Activated CD4-positive, alpha-beta memory T cell treated with anti-CD3 and anti-CD28 coated beads, Interleukin-2, amount 10 ng/mL, durations not matched to agents 7 days and 5 days (primary cell): ENCODE data around the gene FAM89A. TPM values are rescaled to one million over a fixed set of nuclear protein-coding genes. Genes with fewer than 3 reads are reported as not detected.
"Not testable (repeated sequence)": the region's sequence is repeated elsewhere in the genome, so short reads cannot be mapped to it uniquely, and the experiment has no call there.

Experiments
- CTCF ChIA-PET: fragments of 350-600 bp; sonication (Branson Sonifier 250); formaldehyde crosslinking; loops from one replicate; lab custom pipeline; 2021; ENCODE audit warnings: antibody characterized with exemption, inconsistent platforms; lab: Charles Lee
- POLR2A ChIA-PET: fragments of 350-600 bp; sonication (Branson Sonifier 250); formaldehyde crosslinking; loops from one replicate; lab custom pipeline; 2021; ENCODE audit warnings: antibody characterized with exemption; lab: Charles Lee
- DNase-seq: peaks from one replicate; pipeline ENCODE4 v3.0.0-alpha.2; 2020
- H3K27ac Mint-ChIP-seq: one replicate; pipeline ENCODE4 v1.8.0; 2021; ENCODE audit warnings: mild to moderate bottlenecking, mixed read lengths
- H3K27me3 Mint-ChIP-seq: one replicate; pipeline ENCODE4 v1.8.0; 2021; ENCODE audit warnings: mixed read lengths
- H3K36me3 Mint-ChIP-seq: one replicate; pipeline ENCODE4 v1.8.0; 2021; ENCODE audit warnings: low read depth, mixed read lengths
- H3K4me1 Mint-ChIP-seq: one replicate; pipeline ENCODE4 v1.8.0; 2021; ENCODE audit warnings: mixed read lengths
- H3K4me3 Mint-ChIP-seq: one replicate; pipeline ENCODE4 v1.8.0; 2021; ENCODE audit warnings: mild to moderate bottlenecking, mixed read lengths
- H3K9me3 Mint-ChIP-seq: one replicate; pipeline ENCODE4 v1.8.0; 2021; ENCODE audit warnings: mixed read lengths
- total RNA-seq, 2 experiments: library from RNA; stranded (reverse); gene quantifications; one replicate each; pipeline ENCODE4 v1.2.3, GENCODE V29; 2021

Gene FAM89A
- total RNA-seq, 2 experiments from 2014 or later = 6.8 to 6.9 TPM

GRCh38 chr1:231022543-231022942 is 17.5 kb downstream of the FAM89A start:
- H3K4me1 Mint-ChIP-seq = peaks cover 21% of the 10 kb centered on the region
- H3K4me3 Mint-ChIP-seq, H3K9me3 Mint-ChIP-seq, H3K36me3 Mint-ChIP-seq, POLR2A ChIA-PET, CTCF ChIA-PET, DNase-seq, H3K27ac Mint-ChIP-seq, H3K27me3 Mint-ChIP-seq: not testable (repeated sequence)

- Mint-ChIP-seq H3K4me1 (peaks cover 21% of the 10 kb centered on the region), H3K36me3 (peaks cover 8% of the 10 kb centered on the region), H3K9me3 (no peaks in the 10 kb centered on the region), H3K27me3 (no peaks in the 10 kb centered on the region), H3K4me3 (no peak overlapping the region), H3K27ac (no peak overlapping the region)
- ChIA-PET CTCF (no interaction called here), POLR2A (no interaction called here)
- DNase-seq = no peak
These were observed 18.5 kb downstream of the FAM89A start for GRCh38 chr1:231021540-231022031.

- peaks cover 21% of the 10 kb centered on the region for H3K4me1 Mint-ChIP-seq
- no peak overlapping the region for H3K4me3 Mint-ChIP-seq
- H3K36me3 Mint-ChIP-seq = peaks cover 8% of the 10 kb centered on the region
- no peaks in the 10 kb centered on the region for H3K27me3 Mint-ChIP-seq
- CTCF ChIA-PET = no interaction called here
- no peak for DNase-seq
- POLR2A ChIA-PET = no interaction called here
- no peaks in the 10 kb centered on the region for H3K9me3 Mint-ChIP-seq
- no peak overlapping the region for H3K27ac Mint-ChIP-seq
These were observed 19.2 kb downstream of the FAM89A start for GRCh38 chr1:231020816-231021215.

GRCh38 chr1:231020139-231020601 is 19.9 kb downstream of the FAM89A start:
- H3K4me1 Mint-ChIP-seq = peaks cover 21% of the 10 kb centered on the region
- ChIA-PET POLR2A (no interaction called here), CTCF (no interaction called here)
- H3K27ac Mint-ChIP-seq = no peak overlapping the region
- DNase-seq = peak; percentile 18
- H3K4me3 Mint-ChIP-seq = peak overlapping the region; percentile 44
- no peaks in the 10 kb centered on the region for H3K9me3 Mint-ChIP-seq
- H3K27me3 Mint-ChIP-seq = no peaks in the 10 kb centered on the region
- H3K36me3 Mint-ChIP-seq = peaks cover 8% of the 10 kb centered on the region

DNA sequence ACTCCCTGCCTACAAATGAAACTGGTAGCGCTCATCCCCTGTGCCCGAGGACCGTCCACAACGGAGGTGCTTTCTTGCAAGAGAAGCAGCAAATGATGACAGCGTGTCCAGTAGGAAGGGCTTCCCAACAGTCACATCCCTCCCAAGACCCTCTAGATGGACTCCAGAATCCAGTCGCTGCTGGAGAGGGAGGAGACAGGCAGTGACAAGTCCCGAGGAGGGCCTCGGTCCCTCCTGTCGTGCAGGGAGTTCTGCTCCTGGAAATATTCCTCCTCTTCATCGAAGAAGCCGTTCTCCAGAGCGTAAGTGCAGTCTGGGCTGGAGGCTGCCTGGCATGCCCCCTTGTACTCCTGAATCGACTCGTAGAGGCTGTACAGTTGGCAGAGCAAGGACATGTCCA is 20.3 kb downstream of the FAM89A start:
- POLR2A ChIA-PET = no interaction called here
- no peaks in the 10 kb centered on the region for H3K27me3 Mint-ChIP-seq
- H3K4me1 Mint-ChIP-seq = peaks cover 21% of the 10 kb centered on the region
- H3K4me3 Mint-ChIP-seq = peak overlapping the region; percentile 44
- no peaks in the 10 kb centered on the region for H3K9me3 Mint-ChIP-seq
- no peak for DNase-seq
- CTCF ChIA-PET = no interaction called here
- peaks cover 8% of the 10 kb centered on the region for H3K36me3 Mint-ChIP-seq
- no peak overlapping the region for H3K27ac Mint-ChIP-seq

DNA sequence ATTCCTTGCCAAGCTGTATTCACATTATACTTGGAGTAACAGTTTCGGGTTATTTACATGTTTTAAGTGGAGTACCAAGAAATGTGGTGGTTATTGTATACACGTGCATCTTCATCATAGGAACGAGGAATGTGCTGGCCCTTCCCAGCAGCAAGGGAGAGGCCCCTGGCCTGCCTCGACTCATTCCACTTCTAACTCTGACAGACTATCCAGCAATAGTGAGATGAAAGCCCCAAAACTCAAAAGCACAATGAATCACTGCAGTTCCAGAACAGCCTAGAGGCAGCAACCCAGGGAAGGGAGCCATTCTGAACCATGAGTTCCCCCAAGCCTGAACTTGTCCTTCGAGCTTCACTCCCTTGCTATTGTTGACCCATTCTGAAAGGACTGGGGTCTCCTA is 23.1 kb downstream of the FAM89A start:
- H3K27me3 Mint-ChIP-seq = no peaks in the 10 kb centered on the region

GRCh38 chr1:231016234-231016633 is 23.8 kb downstream of the FAM89A start:
- POLR2A ChIA-PET = no interaction called here
- Mint-ChIP-seq H3K4me1 (peaks cover 18% of the 10 kb centered on the region), H3K27ac (no peak overlapping the region), H3K36me3 (peaks cover 8% of the 10 kb centered on the region), H3K27me3 (no peaks in the 10 kb centered on the region), H3K9me3 (no peaks in the 10 kb centered on the region), H3K4me3 (no peak overlapping the region)
- DNase-seq = no peak
- CTCF ChIA-PET = no interaction called here

More for the DNA sequence above, 23.1 kb downstream of the FAM89A start:
- Mint-ChIP-seq H3K4me3 (no peak overlapping the region), H3K9me3 (no peaks in the 10 kb centered on the region), H3K36me3 (peaks cover 8% of the 10 kb centered on the region), H3K4me1 (peaks cover 21% of the 10 kb centered on the region), H3K27ac (no peak overlapping the region)
- no peak for DNase-seq
- CTCF ChIA-PET = no interaction called here
- POLR2A ChIA-PET = no interaction called here

GRCh38 chr1:231013391-231014015 is 26.6 kb downstream of the FAM89A start:
- DNase-seq = no peak
- H3K27ac Mint-ChIP-seq = no peak overlapping the region
- H3K4me1 Mint-ChIP-seq = no peaks in the 10 kb centered on the region
- H3K36me3 Mint-ChIP-seq = peaks cover 3% of the 10 kb centered on the region
- no peak overlapping the region for H3K4me3 Mint-ChIP-seq
- no peaks in the 10 kb centered on the region for H3K9me3 Mint-ChIP-seq
- no peaks in the 10 kb centered on the region for H3K27me3 Mint-ChIP-seq
- ChIA-PET CTCF (no interaction called here), POLR2A (no interaction called here)

DNA sequence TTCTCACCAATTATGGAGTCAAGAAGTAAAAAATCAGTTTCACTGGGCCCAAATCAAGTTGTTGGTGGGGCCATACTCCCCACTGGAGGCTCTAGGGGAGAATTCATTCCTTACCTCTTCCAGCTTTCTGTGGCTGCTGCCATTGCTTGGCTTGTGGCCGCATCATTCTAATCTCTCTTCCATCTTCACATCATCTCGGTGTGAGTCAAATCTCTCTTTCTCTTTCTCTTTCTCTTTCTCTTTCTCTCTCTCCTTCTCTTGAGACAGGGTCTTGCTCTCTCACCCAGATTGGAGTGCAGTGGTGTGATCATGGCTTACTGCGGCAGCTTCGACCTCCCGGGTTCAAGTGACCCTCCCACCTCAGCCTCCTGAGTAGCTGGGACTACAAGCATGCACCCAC is 28.1 kb downstream of the FAM89A start:
- H3K4me1 Mint-ChIP-seq = no peaks in the 10 kb centered on the region
- no peak overlapping the region for H3K27ac Mint-ChIP-seq
- POLR2A ChIA-PET = no interaction called here
- CTCF ChIA-PET = no interaction called here
- no peak for DNase-seq
- no peaks in the 10 kb centered on the region for H3K27me3 Mint-ChIP-seq
- H3K4me3 Mint-ChIP-seq = no peak overlapping the region
- H3K36me3 Mint-ChIP-seq = no peaks in the 10 kb centered on the region
- H3K9me3 Mint-ChIP-seq = peaks cover 5% of the 10 kb centered on the region

DNA sequence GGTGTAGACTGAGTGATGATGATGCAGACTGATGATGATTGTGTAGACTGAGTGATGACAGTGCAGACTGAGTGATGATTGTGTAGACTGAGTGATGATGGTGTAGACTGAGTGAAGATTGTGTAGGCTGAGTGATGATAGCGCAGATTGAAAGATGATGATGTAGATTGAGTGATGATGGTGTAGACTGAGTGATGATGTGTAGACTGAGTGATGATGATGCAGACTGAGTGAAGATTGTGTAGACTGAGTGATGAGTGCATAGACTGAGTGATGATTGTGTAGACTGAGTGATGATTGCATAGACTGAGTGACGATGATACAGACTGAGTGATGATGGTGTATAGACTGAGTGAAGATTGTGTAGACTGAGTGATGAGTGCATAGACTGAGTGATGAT is 28.7 kb downstream of the FAM89A start:
- H3K9me3 Mint-ChIP-seq = peaks cover 8% of the 10 kb centered on the region
- H3K4me1 Mint-ChIP-seq = no peaks in the 10 kb centered on the region
- DNase-seq = no peak
- H3K27ac Mint-ChIP-seq = no peak overlapping the region
- no peak overlapping the region for H3K4me3 Mint-ChIP-seq
- no peaks in the 10 kb centered on the region for H3K36me3 Mint-ChIP-seq
- peaks cover 4% of the 10 kb centered on the region for H3K27me3 Mint-ChIP-seq
- ChIA-PET CTCF (no interaction called here), POLR2A (no interaction called here)

GRCh38 chr1:231007535-231007934 is 32.5 kb downstream of the FAM89A start:
- H3K4me1 Mint-ChIP-seq, H3K4me3 Mint-ChIP-seq, POLR2A ChIA-PET, DNase-seq, CTCF ChIA-PET, H3K27ac Mint-ChIP-seq: not testable (repeated sequence)
- Mint-ChIP-seq H3K27me3 (peaks cover 13% of the 10 kb centered on the region), H3K36me3 (peaks cover 11% of the 10 kb centered on the region), H3K9me3 (peaks cover 28% of the 10 kb centered on the region)

DNA sequence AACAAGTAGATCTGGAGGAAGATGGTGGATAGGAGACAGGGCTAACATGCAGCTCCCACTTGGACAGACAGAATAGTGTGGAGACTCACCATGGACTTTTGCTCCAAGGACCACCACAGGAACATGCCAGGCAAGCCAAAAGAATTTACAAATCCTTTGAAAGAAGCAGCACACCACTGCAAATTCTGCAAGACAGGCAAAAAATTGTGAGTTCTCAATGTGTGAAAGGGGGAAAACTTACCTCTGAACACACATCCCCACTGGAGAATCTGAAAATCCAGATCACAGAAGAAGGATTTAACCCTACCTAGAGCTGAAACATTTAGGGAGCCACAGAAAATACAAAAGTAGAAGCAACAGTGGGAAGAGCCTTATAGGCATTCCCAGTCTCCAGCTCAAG is 38.2 kb downstream of the FAM89A start:
- no peak overlapping the region for H3K27ac Mint-ChIP-seq
- peaks cover 23% of the 10 kb centered on the region for H3K9me3 Mint-ChIP-seq
- ChIA-PET POLR2A (interaction anchor here (0.6 kb wide), 1 partner anchor 16 kb away, joined by 3 read pairs; no protein-coding TSS in a partner anchor), CTCF (no interaction called here)
- DNase-seq = no peak
- H3K4me3 Mint-ChIP-seq = no peak overlapping the region
- H3K27me3 Mint-ChIP-seq = peaks cover 13% of the 10 kb centered on the region
- H3K4me1 Mint-ChIP-seq = no peaks in the 10 kb centered on the region
- peaks cover 33% of the 10 kb centered on the region for H3K36me3 Mint-ChIP-seq

DNA sequence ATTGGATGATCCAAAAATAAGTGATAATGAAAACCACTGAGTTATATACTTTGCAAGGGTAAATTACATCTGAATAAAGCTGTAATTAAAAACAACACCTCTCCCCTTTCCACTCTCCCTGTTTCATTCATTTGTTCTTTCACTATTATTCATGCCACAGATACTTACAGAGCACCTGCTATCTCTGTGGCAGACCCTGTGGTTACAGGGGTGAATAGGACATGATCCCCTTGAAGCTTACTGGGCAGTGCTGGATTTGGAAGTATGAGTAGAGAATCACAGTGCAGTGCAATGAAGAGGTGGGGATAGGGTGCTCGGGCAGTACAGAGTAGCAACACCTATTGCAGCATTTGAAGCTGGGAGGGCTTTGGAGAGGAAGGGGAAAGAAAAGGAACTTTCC is 39.4 kb downstream of the FAM89A start:
- POLR2A ChIA-PET = no interaction called here
- peaks cover 40% of the 10 kb centered on the region for H3K36me3 Mint-ChIP-seq
- H3K4me3 Mint-ChIP-seq = no peak overlapping the region
- no peaks in the 10 kb centered on the region for H3K4me1 Mint-ChIP-seq
- peaks cover 15% of the 10 kb centered on the region for H3K9me3 Mint-ChIP-seq
- DNase-seq = no peak
- H3K27ac Mint-ChIP-seq = no peak overlapping the region
- H3K27me3 Mint-ChIP-seq = peaks cover 7% of the 10 kb centered on the region
- CTCF ChIA-PET = no interaction called here

DNA sequence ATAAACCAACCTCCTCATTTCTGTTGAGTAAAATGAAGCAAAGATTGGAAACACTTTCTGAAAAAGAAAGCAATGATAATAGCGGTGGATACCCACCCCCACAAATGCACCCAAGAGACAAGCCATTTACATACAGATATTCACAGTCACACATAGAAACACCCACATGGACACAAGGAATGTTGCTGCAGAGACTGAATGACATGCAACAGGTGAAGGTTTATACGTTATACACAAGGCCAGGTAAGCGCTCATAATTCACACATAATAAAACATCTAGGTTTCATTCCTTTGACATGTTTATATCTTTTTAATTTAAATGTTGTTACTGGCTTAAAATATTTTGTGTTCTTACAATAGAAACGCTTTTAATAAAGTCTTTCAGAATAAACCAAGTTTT is 39.9 kb downstream of the FAM89A start:
- Mint-ChIP-seq H3K4me3 (no peak overlapping the region), H3K27me3 (peaks cover 6% of the 10 kb centered on the region), H3K36me3 (peaks cover 43% of the 10 kb centered on the region), H3K27ac (no peak overlapping the region), H3K9me3 (peaks cover 12% of the 10 kb centered on the region), H3K4me1 (no peaks in the 10 kb centered on the region)
- ChIA-PET CTCF (no interaction called here), POLR2A (no interaction called here)
- DNase-seq = no peak
